HT1080 (cell line): ENCODE measurements around the gene CAPN15. TPM values are rescaled to one million over a fixed set of nuclear protein-coding genes. Genes with fewer than 3 reads are reported as not detected.
"Not testable (repeated sequence)": the region's sequence is repeated elsewhere in the genome, so short reads cannot be mapped to it uniquely, and the experiment has no call there.

Experiments used
- DNase-seq: peaks from one replicate; pipeline ENCODE4 v3.0.0-alpha.2; 2015; ENCODE audit warnings: low read depth
- polyA plus RNA-seq, 2 experiments: library from polyadenylated mRNA; depleted of rRNA; stranded (reverse); fragments of >200 nt; gene quantifications; 2 replicates each; pipeline ENCODE4 v1.2.3, GENCODE V29; 2015
- total RNA-seq: library from RNA; depleted of rRNA; stranded (reverse); fragments of >200 nt; shearing (Covaris generic); gene quantifications from 2 replicates; pipeline ENCODE4 v1.2.3, GENCODE V29; 2014; rRNA removed

CAPN15 gene
- total RNA-seq, result 92.4 and 122 TPM in 2 replicates
- 48.0 and 57.5 TPM in 2 replicates for polyA plus RNA-seq (2015; cell fraction: cytosol; rRNA removed)
- polyA plus RNA-seq (2015; cell fraction: nucleus; rRNA removed), result 91.0 and 97.1 TPM in 2 replicates

DNA sequence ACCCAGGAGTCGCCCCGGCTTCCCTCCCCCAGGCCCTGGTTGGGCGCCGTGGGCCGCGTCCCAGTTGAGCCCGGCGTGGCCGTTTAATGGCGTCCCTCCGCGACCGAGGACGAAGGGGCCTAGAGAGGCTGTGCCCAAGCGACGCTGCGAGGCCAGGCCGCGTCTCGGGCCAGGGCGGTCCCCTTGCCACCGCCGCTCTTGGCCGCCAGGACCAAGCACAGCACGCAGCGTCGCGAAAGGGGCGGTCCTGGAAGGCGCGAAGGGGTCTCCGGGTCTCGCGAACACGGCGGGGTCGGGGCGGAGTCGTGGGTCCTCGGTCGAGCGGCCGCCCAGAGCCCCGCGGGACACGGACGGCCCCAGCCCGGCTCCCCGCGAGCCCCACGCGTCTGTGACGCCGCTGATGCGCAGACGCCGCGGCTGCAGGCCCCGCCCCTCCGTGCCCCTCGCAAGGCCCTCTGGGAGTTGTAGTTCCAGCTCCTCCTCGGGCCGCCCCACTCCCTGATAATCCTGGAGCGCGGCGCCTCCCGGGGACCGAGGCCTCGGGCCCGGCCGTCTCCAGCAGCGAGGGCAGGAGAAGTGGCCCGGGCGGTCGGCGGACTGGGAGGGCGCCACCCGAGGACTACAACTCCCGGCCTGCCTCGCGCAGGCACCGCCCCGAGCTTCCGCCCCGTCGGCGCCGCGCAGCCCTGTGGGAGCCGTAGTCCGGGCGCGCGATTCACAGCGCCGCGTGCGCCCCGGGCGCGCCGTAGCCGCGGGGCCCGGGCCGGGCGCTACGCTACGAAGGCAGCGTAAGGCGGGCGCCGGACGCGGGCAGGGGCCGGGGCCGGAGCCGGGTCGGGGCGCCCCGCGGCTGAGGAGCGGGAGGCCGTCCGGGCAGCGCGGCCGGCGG lies at the start of gene CAPN15:
TSS of gene CAPN15 (plus strand) at position 698 of the 889 bp plus-strand sequence. CDS start 19,127 bp downstream, outside the sequence.
- DNase-seq, result peak; percentile 87

DNA sequence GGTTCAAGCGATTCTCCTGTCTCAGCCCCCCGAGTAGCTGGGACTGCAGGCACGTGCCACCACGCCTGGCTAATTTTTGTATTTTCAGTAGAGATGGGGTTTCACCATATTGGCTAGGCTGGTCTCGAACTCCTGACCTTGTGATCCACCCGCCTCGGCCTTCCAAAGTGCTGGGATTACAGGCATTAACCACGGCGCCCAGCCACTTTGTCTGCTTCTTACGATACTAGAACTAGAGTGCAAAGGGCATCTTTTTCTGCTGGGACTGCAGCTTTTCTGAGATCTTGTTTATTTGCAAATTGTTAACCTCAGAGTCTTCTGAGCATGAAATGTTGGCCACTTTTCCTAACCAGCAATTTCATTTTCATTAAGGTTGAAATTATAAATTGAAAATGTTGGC lies 49.2 kb upstream of the CAPN15 start:
- DNase-seq, result not testable (repeated sequence)

DNA sequence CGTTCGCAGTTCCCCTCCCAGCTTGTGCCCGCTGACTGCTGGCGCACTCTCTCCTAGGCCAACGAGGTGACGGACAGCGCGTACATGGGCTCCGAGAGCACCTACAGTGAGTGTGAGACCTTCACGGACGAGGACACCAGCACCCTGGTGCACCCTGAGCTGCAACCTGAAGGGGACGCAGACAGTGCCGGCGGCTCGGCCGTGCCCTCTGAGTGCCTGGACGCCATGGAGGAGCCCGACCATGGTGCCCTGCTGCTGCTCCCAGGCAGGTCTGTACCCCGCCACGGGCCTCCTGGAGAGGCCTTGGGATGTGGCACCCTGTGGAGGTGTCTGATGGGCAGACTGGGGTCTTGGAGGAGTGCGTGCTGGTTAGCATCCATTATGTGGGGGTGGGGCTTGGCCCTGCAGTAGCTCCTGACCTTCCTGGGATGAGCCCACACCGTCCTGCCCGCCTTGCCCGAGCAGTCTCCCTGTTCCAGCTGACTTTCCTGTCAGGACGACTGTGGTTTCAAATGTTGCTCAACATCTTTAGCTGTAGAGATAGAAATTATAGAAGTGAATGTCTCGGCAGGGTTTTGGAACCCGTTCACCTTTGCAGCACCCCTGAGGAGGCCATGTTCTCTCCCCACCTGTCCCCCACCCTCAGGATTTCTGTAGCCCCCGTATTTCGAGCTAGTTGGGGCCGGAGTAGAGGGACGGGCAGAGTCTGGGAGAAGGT lies 44.9 kb upstream of the CAPN15 start:
- no peak for DNase-seq

DNA sequence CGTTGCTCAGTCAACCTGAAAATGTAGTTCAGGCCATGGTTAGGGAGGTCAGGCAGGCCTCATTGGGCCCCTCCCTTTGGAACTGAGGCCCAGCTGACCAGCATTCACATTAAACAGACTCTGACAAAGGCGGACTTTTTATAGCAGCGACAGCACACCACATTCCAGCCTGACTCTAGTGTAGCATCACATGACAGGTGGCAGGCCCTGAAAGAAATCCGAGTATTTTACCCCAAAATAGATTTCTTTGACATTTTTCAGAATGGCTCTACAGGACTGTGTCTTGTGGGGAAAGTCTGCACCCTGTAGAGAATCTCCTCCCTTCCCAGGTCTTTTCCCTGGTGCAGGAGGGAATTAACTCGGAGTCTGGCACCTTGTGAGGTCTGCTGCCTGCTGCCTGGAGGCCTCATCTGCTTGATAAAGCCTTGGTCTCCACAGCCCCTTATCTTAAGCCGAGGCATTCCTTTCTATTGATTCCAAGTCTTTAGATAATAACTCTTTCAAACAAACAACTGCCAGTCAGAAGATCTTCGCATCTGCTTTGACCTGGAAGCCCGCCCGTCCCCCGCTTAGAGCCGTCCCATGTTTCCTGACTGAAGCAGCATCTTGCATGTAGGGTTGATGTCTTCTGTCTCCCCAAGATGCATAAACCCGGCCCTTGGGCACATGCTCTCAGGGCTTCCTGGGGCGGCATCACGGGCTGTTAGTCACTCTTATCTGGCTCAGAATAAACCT lies 44.0 kb upstream of the CAPN15 start:
- no peak for DNase-seq

DNA sequence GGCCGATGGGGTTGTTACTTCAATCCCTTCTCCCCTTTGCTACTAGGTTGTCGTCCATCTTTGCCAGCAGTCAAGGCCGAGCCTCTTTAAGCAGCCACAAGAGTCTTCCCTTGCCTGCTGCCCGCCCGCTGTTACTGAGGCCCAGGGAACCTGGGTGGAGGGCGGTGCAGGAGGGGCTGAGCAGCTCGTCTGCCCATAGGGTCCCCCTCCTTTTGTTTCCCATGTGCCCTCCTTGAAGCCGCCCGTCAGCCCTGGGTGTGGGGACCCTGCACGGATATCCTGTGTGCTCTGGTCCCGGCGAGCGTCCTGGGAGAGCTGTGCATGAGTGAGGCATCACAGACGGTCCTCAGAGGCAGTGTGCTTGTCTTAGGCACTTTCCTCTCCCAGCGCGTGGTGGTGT lies 37.9 kb upstream of the CAPN15 start:
- no peak for DNase-seq

DNA sequence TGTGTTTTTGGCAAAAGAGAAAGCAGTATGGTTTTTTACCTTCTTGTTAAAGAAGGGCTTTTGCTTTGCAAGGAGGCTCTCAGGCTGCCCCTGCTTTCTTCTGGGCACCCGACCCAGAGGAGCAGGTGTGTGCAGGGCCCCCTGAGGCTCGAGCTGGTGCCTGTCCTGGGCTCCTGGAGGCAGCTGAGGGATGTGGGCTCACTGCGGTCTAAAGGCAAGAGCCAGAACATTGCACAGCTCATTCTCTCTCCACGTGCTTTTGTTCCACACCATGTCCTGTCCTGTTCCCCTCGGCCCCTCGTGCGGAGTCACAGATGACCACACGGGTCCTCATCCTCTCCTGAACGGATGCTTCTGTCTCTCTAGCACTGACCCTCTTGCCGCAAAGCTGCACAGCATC lies 36.7 kb upstream of the CAPN15 start:
- DNase-seq, result no peak

DNA sequence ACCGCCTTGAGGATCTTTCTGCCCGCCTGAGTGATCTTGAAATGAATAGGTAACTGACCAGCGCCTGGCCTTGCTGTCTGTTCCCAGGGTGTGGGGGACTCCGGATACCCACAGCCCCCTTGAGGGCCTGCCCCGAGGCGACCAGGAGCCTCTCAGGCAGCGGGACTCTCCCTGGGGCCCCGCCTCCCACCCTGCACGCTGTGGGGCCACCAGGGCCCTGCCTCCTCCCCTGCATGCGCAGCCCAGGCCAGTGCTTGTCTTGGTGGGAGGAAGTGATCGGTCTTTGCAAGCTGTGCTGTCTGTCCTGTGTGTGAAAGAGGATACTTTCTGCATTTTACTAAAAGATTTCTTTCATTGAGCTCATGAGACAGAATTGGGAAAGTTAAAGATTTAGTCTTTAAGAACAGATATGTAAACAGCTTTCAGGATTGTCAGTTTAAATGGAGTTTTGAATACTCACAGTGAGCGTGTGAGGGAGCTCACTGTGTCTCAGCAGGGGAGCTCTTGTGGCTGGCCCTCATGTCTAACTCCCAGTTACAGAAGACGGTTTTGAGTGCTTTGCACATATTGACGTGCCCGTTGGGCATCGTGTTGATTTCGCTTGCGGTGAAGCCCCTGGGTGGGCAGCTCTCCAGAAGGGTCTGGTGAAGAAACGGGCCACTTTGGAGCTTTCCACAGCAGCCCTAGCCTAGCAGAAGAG lies 36.1 kb upstream of the CAPN15 start:
- DNase-seq, result no peak

DNA sequence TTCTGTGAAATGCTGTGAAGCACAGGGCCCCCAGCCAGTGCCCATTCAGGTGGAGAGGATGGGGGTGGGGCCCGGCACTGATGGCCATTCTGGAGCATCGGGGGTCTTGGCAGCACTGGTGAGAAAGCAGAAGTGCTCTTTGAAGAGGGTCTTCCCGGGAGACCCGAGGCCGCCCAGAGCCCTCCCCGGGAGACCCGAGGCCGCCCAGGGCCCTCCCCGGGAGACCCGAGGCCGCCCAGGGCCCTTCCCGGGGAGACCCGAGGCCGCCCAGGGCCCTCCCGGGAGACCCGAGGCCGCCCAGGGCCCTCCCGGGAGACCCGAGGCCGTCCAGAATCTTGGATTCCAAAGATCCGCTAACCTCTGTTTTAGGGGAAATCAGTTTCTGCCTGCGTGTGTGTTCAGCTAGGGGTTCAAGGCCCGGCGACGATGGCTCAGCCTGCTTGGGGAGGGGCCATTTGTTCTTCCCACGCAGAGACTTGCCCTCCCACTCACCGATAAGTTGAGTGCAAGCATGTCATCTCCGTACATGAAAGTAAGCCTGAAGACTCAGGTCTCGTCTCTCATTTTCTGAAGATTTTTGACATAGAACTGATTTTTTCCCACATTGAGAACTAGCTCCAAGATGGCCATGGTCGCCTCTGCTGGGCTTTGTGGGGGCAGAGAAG lies 35.2 kb upstream of the CAPN15 start:
- DNase-seq, result no peak

DNA sequence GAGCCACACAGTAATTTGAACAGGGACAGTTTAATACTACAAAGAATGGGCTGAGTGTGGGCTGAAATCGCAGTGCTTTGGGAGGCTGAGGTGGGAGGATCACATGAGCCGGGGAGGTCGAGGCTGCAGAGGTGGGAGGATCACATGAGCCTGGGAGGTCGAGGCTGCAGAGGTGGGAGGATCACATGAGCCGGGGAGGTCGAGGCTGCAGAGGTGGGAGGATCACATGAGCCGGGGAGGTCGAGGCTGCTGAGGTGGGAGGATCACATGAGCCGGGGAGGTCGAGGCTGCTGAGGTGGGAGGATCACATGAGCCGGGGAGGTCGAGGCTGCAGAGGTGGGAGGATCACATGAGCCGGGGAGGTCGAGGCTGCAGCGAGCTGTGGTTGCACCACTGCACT lies 32.8 kb upstream of the CAPN15 start:
- DNase-seq, result not testable (repeated sequence)

DNA sequence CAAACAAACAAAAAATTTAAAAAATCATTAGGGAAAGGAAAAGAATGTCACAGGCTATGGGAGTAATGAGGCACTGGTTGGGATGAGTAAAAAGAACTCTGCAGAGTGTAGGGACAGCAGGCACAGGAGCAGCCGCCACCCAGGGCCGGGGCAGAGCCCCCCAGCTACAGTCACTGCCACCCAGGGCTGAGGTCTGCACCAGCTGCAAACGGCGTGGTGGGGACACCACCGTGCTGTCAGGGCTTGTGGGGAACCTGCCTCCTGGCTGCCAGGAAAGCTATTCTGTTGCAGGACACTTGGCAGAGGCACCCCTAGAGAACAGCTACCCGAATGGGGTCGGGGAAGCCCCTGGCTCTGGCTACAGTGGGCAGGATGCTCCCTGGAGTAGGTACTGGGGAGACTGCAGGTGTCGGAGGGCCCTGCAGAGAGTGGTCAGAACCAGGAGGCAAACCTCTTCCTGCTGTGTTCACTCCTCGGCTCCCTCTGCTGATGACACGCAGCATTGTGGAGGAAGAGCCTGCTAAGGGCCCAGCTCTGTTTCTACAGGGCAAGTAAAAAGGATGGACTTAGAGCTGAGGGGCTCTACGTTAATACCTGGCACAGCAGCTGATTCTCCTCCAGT lies 32.3 kb upstream of the CAPN15 start:
- peak; percentile 35 for DNase-seq

DNA sequence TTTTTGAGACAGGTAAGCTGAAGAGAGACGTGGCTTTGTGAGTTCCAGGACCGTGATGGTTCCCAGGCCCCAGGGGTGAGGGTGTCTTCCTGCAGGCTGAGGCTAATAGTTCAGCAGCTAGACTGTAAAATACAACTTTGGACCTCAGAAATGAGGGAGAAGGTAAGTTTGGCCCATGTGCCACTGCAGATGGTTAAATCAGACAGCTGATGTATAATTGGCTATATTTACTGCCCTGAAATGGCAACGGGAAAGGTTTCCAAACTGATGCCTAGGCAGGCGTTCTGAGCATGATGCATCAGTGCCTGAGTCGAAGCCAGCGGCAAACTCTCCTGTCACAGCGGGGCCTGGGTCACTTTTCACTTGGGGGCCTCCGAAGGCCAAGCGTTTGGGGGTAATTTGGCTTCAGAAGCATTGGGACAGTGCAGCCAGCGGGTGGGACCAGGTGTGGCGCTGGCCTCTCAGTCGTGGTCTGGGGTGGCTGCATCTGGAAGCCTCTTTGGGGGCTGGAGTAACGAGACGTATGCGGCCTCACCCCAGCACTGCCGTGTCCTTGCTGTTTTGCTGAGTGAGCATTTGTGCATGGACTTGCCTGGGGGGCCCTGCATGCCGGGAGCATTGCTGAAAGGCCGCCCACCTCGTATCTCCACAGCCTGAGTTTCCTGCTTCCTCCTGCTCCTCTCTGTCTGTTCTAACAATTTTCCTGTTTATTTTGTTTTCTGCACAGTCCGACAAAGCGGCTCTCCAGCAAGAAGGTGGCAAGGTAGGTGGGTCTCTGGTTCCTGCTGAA lies 31.2 kb upstream of the CAPN15 start:
- no peak for DNase-seq

DNA sequence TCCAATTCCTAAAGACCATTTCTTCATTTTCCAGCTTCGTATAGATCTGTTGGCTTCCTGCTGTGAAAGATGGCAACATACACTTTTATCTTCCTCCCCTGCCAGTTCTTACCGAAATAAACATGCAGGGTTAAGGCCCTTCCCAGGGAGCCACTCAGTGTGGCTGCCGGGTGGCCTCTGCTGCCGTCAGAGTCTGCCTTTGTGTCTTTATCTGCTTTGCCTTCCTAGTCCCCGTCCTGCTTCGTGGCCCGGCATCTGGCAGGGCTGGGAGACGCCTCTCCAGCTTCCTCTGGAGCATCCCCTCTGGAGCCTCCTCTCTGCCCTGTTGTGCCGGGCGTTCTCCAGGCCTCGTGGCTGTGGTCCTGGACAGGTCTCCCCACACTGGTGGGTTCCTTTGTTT lies 30.3 kb upstream of the CAPN15 start:
- DNase-seq, result no peak

DNA sequence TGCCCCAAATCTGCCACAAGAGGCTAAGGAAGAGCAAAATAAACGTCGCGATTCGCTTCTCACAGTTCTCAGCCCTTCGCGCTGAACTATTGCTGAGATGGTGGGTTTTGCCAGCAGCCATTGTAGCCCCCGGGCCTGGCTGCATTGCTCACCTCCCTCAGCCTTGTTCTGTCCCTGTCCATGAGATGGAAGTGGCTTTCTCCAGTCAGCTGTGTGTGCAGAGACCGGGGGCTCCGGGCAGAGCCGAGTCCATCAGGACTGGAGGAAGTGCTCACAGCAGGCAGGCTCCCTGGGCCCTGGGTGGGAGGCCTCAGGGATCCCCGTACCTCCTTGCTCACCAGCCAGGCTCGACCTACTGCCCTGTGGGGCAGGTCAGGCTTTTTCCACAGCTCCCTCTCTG lies 27.6 kb upstream of the CAPN15 start:
- no peak for DNase-seq

DNA sequence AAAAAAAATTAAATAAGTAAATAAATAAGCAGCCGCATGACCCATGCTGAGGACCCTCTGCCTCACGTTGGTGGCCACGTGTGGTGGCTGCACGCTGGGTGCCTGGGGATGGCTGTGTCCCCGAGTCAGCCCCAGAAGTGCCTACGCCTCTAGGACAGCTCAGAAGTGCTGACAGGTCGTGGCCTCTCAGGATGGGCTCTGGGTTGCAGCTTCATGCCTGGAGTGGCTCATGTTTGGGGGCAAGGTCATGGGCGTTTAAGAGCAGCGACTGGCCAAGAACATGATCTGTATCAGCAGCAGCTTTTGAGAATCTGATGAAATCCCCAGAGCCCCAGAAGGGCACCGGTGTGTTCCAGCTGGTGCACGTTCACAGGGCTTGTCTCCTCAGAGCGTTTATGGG lies 26.8 kb upstream of the CAPN15 start:
- no peak for DNase-seq

DNA sequence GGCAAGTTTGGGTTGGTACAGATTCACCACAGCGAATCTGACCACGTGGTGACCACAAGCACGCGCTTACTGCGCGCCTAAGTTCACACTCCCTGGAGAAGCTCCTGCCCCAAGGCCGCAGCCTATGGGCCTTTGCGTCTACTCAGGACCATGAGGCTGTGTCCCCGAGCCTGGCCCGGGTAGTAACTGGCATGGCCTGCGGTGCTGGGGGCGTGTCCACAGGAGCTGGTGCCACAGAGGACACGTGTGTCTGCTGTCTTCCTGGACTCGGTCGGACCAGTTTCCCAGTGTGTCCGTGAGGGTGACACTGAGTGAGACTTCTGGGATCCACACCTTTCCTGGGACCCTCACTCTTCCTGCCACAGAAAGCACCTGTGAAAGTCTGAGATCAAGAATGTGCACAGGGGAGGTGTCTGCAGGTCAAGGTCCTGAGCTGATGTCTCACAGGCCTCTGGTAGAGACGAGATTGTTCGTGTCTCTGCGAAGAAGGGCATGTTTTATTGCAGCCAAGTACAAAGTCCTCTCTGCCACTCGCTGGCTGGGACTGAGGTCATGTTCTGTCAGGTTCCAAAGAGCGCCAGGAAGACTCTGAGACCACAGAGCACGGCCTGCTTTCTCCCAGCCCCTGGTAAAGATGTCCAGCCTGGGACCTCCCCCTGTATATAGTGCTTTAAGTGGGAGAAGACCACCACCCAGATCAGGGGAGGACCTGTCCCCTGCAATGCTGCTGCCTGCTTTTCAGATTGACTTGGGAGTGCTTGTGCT lies 25.2 kb upstream of the CAPN15 start:
- DNase-seq, result no peak

DNA sequence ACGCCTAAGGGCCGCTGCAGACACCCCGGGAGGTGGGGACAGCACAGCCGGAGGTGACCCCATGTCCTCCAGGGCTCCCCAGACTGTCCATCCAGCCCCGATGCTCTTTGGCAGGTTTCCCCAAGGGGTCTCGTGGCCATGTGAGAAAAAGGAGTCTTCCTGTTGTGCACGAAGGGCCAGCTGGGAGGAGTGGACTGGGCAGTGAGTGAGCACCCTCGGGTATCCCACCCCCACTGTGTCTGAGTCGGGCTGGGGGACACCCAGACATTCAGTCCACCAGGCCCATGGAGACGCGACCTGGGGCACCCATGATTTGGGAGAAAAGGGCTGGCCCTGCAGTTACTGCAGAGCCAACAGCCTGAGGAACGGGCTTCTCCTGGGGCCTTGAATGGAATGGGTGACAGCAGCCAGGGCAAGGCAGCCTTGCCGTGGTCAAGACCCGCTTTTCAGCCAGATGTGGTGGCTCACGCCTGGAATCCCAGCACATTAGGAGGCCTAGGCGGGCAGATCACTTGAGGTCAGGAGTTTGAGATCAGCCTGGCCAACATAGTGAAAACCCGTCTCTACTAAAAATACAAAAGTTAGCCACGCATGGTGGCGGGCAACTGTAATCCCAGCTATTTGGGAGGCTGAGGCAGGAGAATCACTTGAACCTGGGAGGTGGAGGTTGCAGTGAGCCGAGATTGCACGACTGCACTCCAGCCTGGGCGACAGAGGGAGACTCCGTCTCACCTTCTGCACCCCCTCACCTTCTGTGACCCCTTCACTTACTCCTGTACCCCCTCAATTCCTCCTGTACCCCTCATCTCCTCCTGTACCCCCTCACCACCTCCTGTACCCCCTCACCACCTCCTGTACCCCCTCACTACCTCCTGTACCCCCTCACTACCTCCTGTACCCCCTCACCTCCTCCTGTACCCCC lies 24.1 kb upstream of the CAPN15 start:
- no peak for DNase-seq
